ENCODE results near the gene SBK3.

SBK3 gene

GRCh38 chr19:55549500-55550320 is 4.4 kb upstream of the SBK3 start (continued):
- no peak for TF ChIP-seq ZNF529 (tag by site-specific recombination; IDR thresholded peaks at IDR 0.05; ENCODE audit: insufficient replicate concordance)
- TF ChIP-seq ZNF571 (tag by site-specific recombination; IDR thresholded peaks at IDR 0.05): no peak
- no peak for TF ChIP-seq ZNF221 (tag by site-specific recombination; IDR thresholded peaks at IDR 0.05; ENCODE audit: borderline replicate concordance)
- TF ChIP-seq ZIC2 (tag by site-specific recombination; IDR thresholded peaks at IDR 0.05): peak; percentile 40; the same call in 1 of the 2 replicates
- TF ChIP-seq ZNF658 (tag by site-specific recombination; IDR thresholded peaks at IDR 0.05): no peak
- TF ChIP-seq HOXC10 (CRISPR knock-in tag; IDR thresholded peaks at IDR 0.05): no peak
- TF ChIP-seq ZNF449 (tag by site-specific recombination; IDR thresholded peaks at IDR 0.05): no peak
- TF ChIP-seq ZNF580 (tag by site-specific recombination; IDR thresholded peaks at IDR 0.05): no peak
- no peak for TF ChIP-seq ZNF280D (tag by site-specific recombination; IDR thresholded peaks at IDR 0.05)
- TF ChIP-seq ZNF211 (tag by site-specific recombination; IDR thresholded peaks at IDR 0.05; ENCODE audit: low read depth): no peak
- no peak for TF ChIP-seq ZNF830 (tag by site-specific recombination; IDR thresholded peaks at IDR 0.05; ENCODE audit: low read depth)
- TF ChIP-seq SP7 (tag by site-specific recombination; IDR thresholded peaks at IDR 0.05): peak; percentile 33; the same call in 1 of the 2 replicates
- TF ChIP-seq ZNF398 (tag by site-specific recombination; IDR thresholded peaks at IDR 0.05): no peak
- TF ChIP-seq KLF8 (tag by site-specific recombination; IDR thresholded peaks at IDR 0.05): 0 out of 2 replicates have a peak, but pooled peaks have one; percentile 16
- TF ChIP-seq MYNN (tag by site-specific recombination; IDR thresholded peaks at IDR 0.05; ENCODE audit: borderline replicate concordance): no peak
- peak; percentile 52; the same call in 1 of the 2 replicates for TF ChIP-seq ZNF341 (tag by site-specific recombination; IDR thresholded peaks at IDR 0.05; ENCODE audit: low read depth)
- TF ChIP-seq SALL2 (tag by site-specific recombination; IDR thresholded peaks at IDR 0.05; ENCODE audit: borderline replicate concordance): no peak
- TF ChIP-seq ZNF292 (tag by site-specific recombination; IDR thresholded peaks at IDR 0.05; ENCODE audit: borderline replicate concordance, low read depth): no peak
- no peak for TF ChIP-seq HOXA7 (CRISPR knock-in tag; IDR thresholded peaks at IDR 0.05; ENCODE audit: borderline replicate concordance)
- no peak for TF ChIP-seq ZNF423 (tag by site-specific recombination; IDR thresholded peaks at IDR 0.05)
- TF ChIP-seq ZNF555 (tag by site-specific recombination; conservative IDR thresholded peaks at IDR 0.05): no peak
- 0 out of 2 replicates have a peak, but pooled peaks have one; percentile 22 for TF ChIP-seq HIC1 (tag by site-specific recombination; IDR thresholded peaks at IDR 0.05)
